Mucosa of gallbladder (tissue), 1 donor: ENCODE measurements around the gene FAM3D. TPM values are rescaled to one million over a fixed set of nuclear protein-coding genes. Genes with fewer than 3 reads are reported as not detected.

ENCODE experiments used
- DNase-seq: peaks from one replicate; pipeline ENCODE4 v3.0.0-alpha.2; 2020; ENCODE audit warnings: low spot score
- total RNA-seq: library from RNA; stranded (reverse); gene quantifications from one replicate; pipeline ENCODE4 v1.2.1, GENCODE V29; 2021
- donor health status: DM: no; HTN: no; CAD: no.

FAM3D gene
- total RNA-seq, 1 donor from 2014 or later = 98.6 TPM

GRCh38 chr3:58627570-58627885, 39.0 kb downstream of the FAM3D start:
- DNase-seq = no peak

- no peak for DNase-seq
Observed at GRCh38 chr3:58626841-58627569, 39.6 kb downstream of the FAM3D start.

- no peak for DNase-seq
Observed at GRCh38 chr3:58625196-58625824, 41.3 kb downstream of the FAM3D start.

- no peak for DNase-seq
Observed at GRCh38 chr3:58624550-58624949, 42.0 kb downstream of the FAM3D start.

GRCh38 chr3:58623961-58624360, 42.6 kb downstream of the FAM3D start:
- no peak for DNase-seq

GRCh38 chr3:58623478-58623877, 43.1 kb downstream of the FAM3D start:
- DNase-seq = no peak

GRCh38 chr3:58622892-58623291, 43.7 kb downstream of the FAM3D start:
- DNase-seq = no peak

- no peak for DNase-seq
Observed at GRCh38 chr3:58622436-58622835, 44.1 kb downstream of the FAM3D start.

GRCh38 chr3:58621086-58621830, 45.3 kb downstream of the FAM3D start:
- no peak for DNase-seq

GRCh38 chr3:58620421-58620820, 46.2 kb downstream of the FAM3D start:
- no peak for DNase-seq

- DNase-seq = no peak
Observed at GRCh38 chr3:58617338-58617761, 49.2 kb downstream of the FAM3D start.

GRCh38 chr3:58613236-58614132, 53.1 kb downstream of the FAM3D start:
- DNase-seq = no peak

GRCh38 chr3:58612830-58613229, 53.7 kb downstream of the FAM3D start:
- no peak for DNase-seq

- DNase-seq = no peak
Observed at GRCh38 chr3:58609990-58610389, 56.6 kb downstream of the FAM3D start.

- no peak for DNase-seq
Observed at GRCh38 chr3:58608648-58609047, 57.9 kb downstream of the FAM3D start.

- DNase-seq = no peak
Observed at GRCh38 chr3:58607816-58608215, 58.8 kb downstream of the FAM3D start.

GRCh38 chr3:58606693-58607092, 59.9 kb downstream of the FAM3D start:
- no peak for DNase-seq

- DNase-seq = no peak
Observed at GRCh38 chr3:58604031-58604430, 62.5 kb downstream of the FAM3D start.

GRCh38 chr3:58603606-58604005, 63.0 kb downstream of the FAM3D start:
- DNase-seq = no peak

GRCh38 chr3:58597770-58598310, 68.7 kb downstream of the FAM3D start:
- DNase-seq = no peak

- DNase-seq = no peak
Observed at GRCh38 chr3:58596834-58597518, 69.6 kb downstream of the FAM3D start.
